Heart left ventricle (tissue), 13 donors: Measurements from ENCODE around the gene RFXAP.

ENCODE experiments used
- CTCF ChIP-seq, 12 donors: fragments of 200-600 bp; sonication (generic) in 4 of 12; IDR thresholded peaks; one replicate each; pipeline versions ENCODE4 v1.5.0 to v1.8.0; 2018 to 2022; ENCODE audit warnings: antibody characterized with exemption in 12 of 12, mild to moderate bottlenecking in 5 of 12
- POLR2A ChIP-seq, 2 donors: fragments of 450-650 bp; IDR thresholded peaks; one replicate each; pipeline ENCODE4 v1.6.1; 2017; ENCODE audit warnings: antibody characterized with exemption in 2 of 2, mild to moderate bottlenecking in 2 of 2, moderate library complexity in 2 of 2
- donor health status: ischemic (EF 13 %, LVEDD 7.1; RV severe dilation, severe dysfunction).
- donor health status: DM: no; HTN: yes; CAD: no.
- donor health status: DM: no; HTN: no; CAD: no.
- donor health status: ischemic (EF 25% LVEDD 6.9; RV normal size, moderate dysfunction).
- donor health status: ischemic (EF 25% LVEDD 5.7; RV mildly dilated, moderate dysfunction).
- donor health status: ischemic (EF 35%, LVEDD 5.7; RV mildly dilated, moderate dysfunction).
- donor health status: nonischemic (EF 11% LVEDD 7.7; RV severe dilation, severe dysfunction).
- donor health status: DM: yes; HTN: yes; CAD: no.
- donor health status: PGD.
- donor health status: ischemic (EF 29% LVEDD 5.4; RV normal size, mild dysfunction).
- donor health status: nonischemic (EF 23%, LVEDD 6.1; RV moderate dilation, normal function).

GRCh38 chr13:36857253-36857652 lies 38.2 kb downstream of the RFXAP start:
- TF ChIP-seq CTCF (IDR thresholded peaks at IDR 0.05) (no peak), POLR2A (IDR thresholded peaks at IDR 0.05) (no peak)
